HL-60/S4 (cell line): ENCODE measurements around the gene CREM.

Source experiments
- in situ Hi-C: fragments of 300-500 bp; cut with MboI; formaldehyde crosslinking; loops from 2 replicates; pipeline ENCODE4 v1.14.3; 2022; ENCODE audit warnings: low sequenced_read_pairs

The CREM gene

DNA sequence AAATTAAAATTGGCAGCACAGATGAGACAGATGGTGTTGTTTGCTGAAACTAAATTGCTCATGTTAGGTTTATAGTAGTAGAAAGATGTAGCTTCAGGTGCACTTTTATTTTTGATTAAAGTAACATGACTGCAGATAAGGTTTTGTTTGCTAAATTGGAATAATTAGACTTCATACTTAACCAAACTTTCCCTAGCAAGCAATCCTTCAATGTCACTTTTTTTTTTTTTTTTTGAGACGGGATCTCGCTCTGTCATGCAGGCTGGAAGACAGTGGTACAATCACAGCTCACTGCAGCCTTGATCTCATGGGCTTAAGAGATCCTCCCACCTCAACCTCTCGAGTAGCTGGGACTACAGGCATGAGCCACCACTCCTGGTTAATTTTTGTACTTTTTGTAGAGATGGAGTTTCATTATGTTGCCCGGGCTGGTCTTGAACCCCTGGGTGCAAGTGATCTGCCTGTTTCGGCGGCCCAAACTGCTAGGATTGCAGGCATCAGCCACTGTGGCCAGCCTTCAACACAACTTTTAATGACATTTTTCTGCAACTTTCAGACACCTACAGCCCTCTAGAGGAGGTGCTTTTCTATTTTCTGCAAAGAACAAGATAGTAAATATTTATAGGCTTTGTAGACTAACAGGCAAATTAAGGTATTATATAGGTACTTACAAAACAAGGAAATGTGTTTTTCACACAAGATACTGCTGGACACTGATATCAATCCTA is 124.9 kb downstream of the CREM start:
- in situ Hi-C loops, result no loop called here

GRCh38 chr10:35257057-35257983 is 130.7 kb downstream of the CREM start:
- in situ Hi-C loops, result no loop called here

DNA sequence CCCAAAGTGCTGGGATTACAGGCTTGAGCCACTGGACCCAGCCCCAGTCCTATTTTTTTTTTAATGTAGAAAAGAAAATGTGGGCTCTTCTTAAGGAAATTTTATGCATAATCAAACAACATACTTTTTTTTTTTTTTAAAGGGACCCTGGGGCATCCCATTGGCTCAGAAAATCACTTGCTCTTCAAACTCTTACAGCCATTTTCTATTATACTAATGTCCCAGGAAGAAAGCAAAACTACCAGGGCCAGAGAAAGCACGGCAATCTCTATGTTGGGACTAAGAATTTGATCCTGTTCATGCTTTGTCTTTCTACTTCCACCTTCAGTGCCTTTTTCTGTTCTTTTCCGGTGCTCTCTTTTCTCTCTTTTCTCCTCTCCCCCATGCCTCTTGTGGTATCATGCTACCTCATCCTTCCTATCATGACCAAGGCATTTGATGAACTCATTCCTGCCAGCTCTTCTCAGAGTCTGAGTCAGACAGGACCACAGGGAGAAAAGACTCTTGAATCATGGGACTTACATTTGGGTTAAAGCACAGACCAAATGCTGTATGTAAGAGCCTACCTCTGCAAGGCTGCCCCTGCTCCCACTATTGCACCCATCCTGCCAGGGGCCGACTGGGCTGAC is 133.2 kb downstream of the CREM start:
- in situ Hi-C loops, result no loop called here

DNA sequence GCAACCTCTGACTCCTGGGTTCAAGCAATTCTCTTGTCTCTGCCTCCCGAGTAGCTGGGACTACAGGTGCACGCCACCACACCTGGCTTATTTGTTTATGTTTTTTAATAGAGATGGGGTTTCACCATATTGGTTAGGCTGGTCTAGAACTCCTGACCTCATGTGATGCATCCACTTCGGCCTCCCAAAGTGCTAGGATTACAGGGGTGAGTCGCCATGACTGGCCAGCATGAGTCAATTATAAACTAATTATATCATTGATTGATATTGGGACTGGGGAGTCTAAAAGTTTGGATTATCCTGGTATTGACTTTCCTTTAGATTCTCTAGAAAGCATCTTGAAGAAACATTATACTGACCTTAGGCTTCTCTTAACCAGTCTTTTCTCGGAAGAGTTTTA is 135.8 kb downstream of the CREM start:
- in situ Hi-C loops, result no loop called here
